Caco-2 (cell line): Measurements from ENCODE around the gene SMYD3. TPM values are rescaled to one million over a fixed set of nuclear protein-coding genes. Genes with fewer than 3 reads are reported as not detected.

ENCODE experiments used
- BruUV-seq: library from RNA; stranded (reverse); fragments of 400-500 nt; replicated peaks from 2 replicates; lab custom pipeline; 2021; lab: Mats Ljungman, UMichigan
- CTCF ChIA-PET: fragments of 300-600 bp; sonication (Branson Sonifier 250); formaldehyde crosslinking; loops from one replicate; lab custom pipeline; 2022; ENCODE audit warnings: antibody characterized with exemption; lab: Charles Lee
- POLR2A ChIA-PET: fragments of 300-600 bp; sonication (Branson Sonifier 250); formaldehyde crosslinking; loops from one replicate; lab custom pipeline; 2022; ENCODE audit warnings: antibody characterized with exemption; lab: Charles Lee
- DNase-seq, 2 experiments: peaks; one replicate each; pipeline versions ENCODE4 v3.0.0 to v3.0.0-alpha.2; 2020 to 2022
- H3K27me3 ChIP-seq: replicated peaks from 2 replicates; pipeline ENCODE4 v1.6.0; 2011; ENCODE audit warnings: low read length; ENCODE audit not compliant: control insufficient read depth, insufficient read depth
- H3K36me3 ChIP-seq: 2 replicates; pipeline ENCODE4 v1.5.1; 2011; ENCODE audit warnings: low read length; ENCODE audit not compliant: control insufficient read depth, insufficient read depth
- H3K4me1 ChIP-seq: fragments of 250-450 bp; sonication (Bioruptor Pico); 2 replicates; pipeline ENCODE4 v1.5.1; 2020; ENCODE audit warnings: mild to moderate bottlenecking
- H3K4me3 ChIP-seq: 2 replicates; pipeline ENCODE4 v1.5.1; 2011; ENCODE audit warnings: low read depth, mild to moderate bottlenecking, control low read depth, low read length
- H3K9me3 ChIP-seq: fragments of 250-450 bp; sonication (Bioruptor Pico); 2 replicates; pipeline ENCODE4 v1.5.1; 2020; ENCODE audit warnings: mild to moderate bottlenecking, moderate library complexity
- H3K27ac Mint-ChIP-seq: one replicate; pipeline ENCODE4 v1.8.0; 2022; ENCODE audit warnings: mixed read lengths; ENCODE audit not compliant: unreplicated experiment
- H3K27me3 Mint-ChIP-seq: one replicate; pipeline ENCODE4 v1.8.0; 2022; ENCODE audit warnings: mixed read lengths; ENCODE audit not compliant: insufficient read depth, unreplicated experiment
- H3K36me3 Mint-ChIP-seq: one replicate; pipeline ENCODE4 v1.8.0; 2022; ENCODE audit warnings: mild to moderate bottlenecking, mixed read lengths; ENCODE audit not compliant: insufficient read depth, unreplicated experiment
- H3K4me1 Mint-ChIP-seq: one replicate; pipeline ENCODE4 v1.8.0; 2022; ENCODE audit warnings: low read depth, mixed read lengths; ENCODE audit not compliant: unreplicated experiment
- H3K4me3 Mint-ChIP-seq: one replicate; pipeline ENCODE4 v1.8.0; 2022; ENCODE audit warnings: mild to moderate bottlenecking, moderate library complexity, mixed read lengths; ENCODE audit not compliant: unreplicated experiment
- H3K9me3 Mint-ChIP-seq: one replicate; pipeline ENCODE4 v1.8.0; 2022; ENCODE audit warnings: mixed read lengths; ENCODE audit not compliant: unreplicated experiment
- intact Hi-C: fragments of 100-400 bp; cut with micrococcal nuclease; formaldehyde crosslinking; loops from one replicate; pipeline ENCODE4 v1.10.0; 2022; ENCODE audit not compliant: unreplicated experiment
- total RNA-seq: library from RNA; stranded (reverse); gene quantifications from 2 replicates; pipeline ENCODE4 v1.2.3, GENCODE V29; 2022
- TF ChIP-seq, protein P1 (sequence below), 2 experiments: fragments of 200-600 bp in 1 of 2; IDR thresholded peaks; 1 replicate in 1 of 2; 2 replicates in 1 of 2; pipeline versions ENCODE4 v1.5.1 to v1.8.0; 2011 to 2022; ENCODE audit warnings: antibody characterized with exemption in 1 of 2, control low read depth in 1 of 2, inconsistent platforms in 1 of 2, low read depth in 1 of 2, low read length in 1 of 2, mild to moderate bottlenecking in 1 of 2, moderate library complexity in 1 of 2; ENCODE audit not compliant: insufficient read depth in 1 of 2, severe bottlenecking in 1 of 2, unreplicated experiment in 1 of 2

The SMYD3 gene
- total RNA-seq, 1 experiment from 2014 or later: 33.0 TPM

DNA sequence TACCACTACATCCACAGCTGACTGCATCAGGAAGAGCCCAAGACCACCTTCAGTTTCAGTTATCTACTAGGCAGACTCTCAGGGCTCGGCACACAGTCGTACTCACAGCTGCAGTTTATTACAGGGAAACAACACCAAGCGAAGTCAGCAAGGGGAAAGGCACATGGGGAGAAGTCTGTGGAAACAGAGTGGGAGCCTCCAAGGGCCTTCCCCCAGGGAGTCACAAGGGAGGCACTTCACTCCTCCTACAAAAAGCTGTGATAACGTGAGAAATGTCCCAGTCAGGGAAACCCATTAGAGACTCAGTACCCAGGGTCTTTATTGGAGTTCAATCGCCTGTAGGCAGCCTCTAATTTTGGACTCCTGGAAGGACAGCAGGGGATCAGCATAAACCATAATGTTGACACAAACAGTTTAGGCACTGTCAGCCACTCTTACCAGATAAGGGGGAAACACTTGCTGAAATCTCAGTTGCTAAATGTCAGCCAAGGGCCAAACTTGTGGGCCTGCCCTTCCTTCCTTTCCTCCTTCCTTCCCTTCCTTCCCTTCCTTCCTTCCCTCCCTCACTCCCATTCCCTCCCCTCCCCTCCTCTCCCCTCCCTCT, 444.0 kb downstream of the SMYD3 start:
- Histone ChIP-seq H3K27me3 (no peaks in the 10 kb centered on the region), H3K4me3 (no peak overlapping the region), H3K36me3 (no peaks in the 10 kb centered on the region), H3K4me1 (peaks cover 13% of the 10 kb centered on the region; the same call in 1 of the 2 replicates), H3K9me3 (no peaks in the 10 kb centered on the region)
- Mint-ChIP-seq H3K4me3 (no peak overlapping the region), H3K27ac (no peak overlapping the region), H3K4me1 (peaks cover 6% of the 10 kb centered on the region), H3K36me3 (no peaks in the 10 kb centered on the region), H3K9me3 (no peaks in the 10 kb centered on the region), H3K27me3 (no peaks in the 10 kb centered on the region)
- no TSS peak for BruUV-seq
- ChIA-PET CTCF (no interaction called here), POLR2A (no interaction called here)
- DNase-seq: no peak
- TF ChIP-seq, protein P1, sequence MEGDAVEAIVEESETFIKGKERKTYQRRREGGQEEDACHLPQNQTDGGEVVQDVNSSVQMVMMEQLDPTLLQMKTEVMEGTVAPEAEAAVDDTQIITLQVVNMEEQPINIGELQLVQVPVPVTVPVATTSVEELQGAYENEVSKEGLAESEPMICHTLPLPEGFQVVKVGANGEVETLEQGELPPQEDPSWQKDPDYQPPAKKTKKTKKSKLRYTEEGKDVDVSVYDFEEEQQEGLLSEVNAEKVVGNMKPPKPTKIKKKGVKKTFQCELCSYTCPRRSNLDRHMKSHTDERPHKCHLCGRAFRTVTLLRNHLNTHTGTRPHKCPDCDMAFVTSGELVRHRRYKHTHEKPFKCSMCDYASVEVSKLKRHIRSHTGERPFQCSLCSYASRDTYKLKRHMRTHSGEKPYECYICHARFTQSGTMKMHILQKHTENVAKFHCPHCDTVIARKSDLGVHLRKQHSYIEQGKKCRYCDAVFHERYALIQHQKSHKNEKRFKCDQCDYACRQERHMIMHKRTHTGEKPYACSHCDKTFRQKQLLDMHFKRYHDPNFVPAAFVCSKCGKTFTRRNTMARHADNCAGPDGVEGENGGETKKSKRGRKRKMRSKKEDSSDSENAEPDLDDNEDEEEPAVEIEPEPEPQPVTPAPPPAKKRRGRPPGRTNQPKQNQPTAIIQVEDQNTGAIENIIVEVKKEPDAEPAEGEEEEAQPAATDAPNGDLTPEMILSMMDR (IDR thresholded peaks at IDR 0.05; ENCODE audit: insufficient read depth in 1 of 2, low read depth in 1 of 2, low read length in 1 of 2, severe bottlenecking in 1 of 2, unreplicated experiment in 1 of 2): no peak
- intact Hi-C loops: no loop called here

DNA sequence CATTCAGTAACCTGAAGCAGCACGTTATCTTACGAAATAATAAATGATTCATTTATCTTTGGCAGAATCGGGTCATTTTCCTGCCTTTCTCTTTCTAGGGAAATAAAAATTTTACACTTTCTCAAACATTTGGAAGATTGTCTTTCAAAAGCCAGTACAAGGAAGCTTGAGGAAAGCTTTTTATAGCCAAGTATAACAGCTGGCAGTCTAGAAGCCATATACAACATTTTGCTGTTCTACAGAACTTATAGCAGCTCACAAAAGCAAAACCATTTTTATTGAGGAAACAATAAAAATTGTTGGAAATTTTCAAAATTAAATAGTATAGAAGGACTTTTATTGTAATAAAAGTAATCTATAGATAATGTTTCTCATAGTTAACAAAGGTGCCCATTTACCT, 448.6 kb downstream of the SMYD3 start:
- H3K9me3 ChIP-seq: no peaks in the 10 kb centered on the region
- no TSS peak for BruUV-seq
- no peak overlapping the region for H3K4me3 ChIP-seq
- intact Hi-C loops: no loop called here
- Mint-ChIP-seq H3K9me3 (no peaks in the 10 kb centered on the region), H3K36me3 (no peaks in the 10 kb centered on the region), H3K27me3 (no peaks in the 10 kb centered on the region), H3K4me3 (no peak overlapping the region), H3K27ac (no peak overlapping the region), H3K4me1 (no peaks in the 10 kb centered on the region)
- ChIA-PET CTCF (no interaction called here), POLR2A (no interaction called here)
- no peak for DNase-seq
- TF ChIP-seq, protein P1 (IDR thresholded peaks at IDR 0.05; ENCODE audit: insufficient read depth in 1 of 2, low read depth in 1 of 2, low read length in 1 of 2, severe bottlenecking in 1 of 2, unreplicated experiment in 1 of 2): no peak
- no peaks in the 10 kb centered on the region for H3K4me1 ChIP-seq
- no peaks in the 10 kb centered on the region for H3K27me3 ChIP-seq
- H3K36me3 ChIP-seq: no peaks in the 10 kb centered on the region

DNA sequence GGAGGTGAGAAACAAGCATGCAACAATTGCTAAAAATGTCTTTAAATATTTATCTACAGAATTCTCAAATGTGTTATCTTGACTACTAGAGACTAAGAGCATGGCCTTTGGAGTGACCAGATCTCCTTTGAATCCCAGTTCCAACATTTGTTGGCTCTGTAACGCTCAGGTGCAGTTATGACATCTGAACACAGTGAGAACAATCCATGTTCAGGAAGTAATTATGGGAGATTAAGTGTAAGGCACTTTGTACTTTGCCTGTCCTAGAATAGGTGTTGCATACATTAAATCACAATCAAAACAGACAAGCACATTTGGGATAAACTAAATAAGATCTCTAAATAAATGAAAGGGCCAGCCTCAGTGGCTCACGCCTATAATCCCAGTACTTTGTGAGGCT, 454.5 kb downstream of the SMYD3 start:
- no peaks in the 10 kb centered on the region for H3K9me3 ChIP-seq
- no peaks in the 10 kb centered on the region for H3K27me3 ChIP-seq
- TF ChIP-seq, protein P1 (IDR thresholded peaks at IDR 0.05; ENCODE audit: insufficient read depth in 1 of 2, low read depth in 1 of 2, low read length in 1 of 2, severe bottlenecking in 1 of 2, unreplicated experiment in 1 of 2): no peak
- ChIA-PET POLR2A (no interaction called here), CTCF (no interaction called here)
- Mint-ChIP-seq H3K9me3 (no peaks in the 10 kb centered on the region), H3K36me3 (no peaks in the 10 kb centered on the region), H3K27ac (no peak overlapping the region), H3K27me3 (no peaks in the 10 kb centered on the region), H3K4me1 (no peaks in the 10 kb centered on the region), H3K4me3 (no peak overlapping the region)
- DNase-seq: no peak
- no peaks in the 10 kb centered on the region for H3K36me3 ChIP-seq
- no peak overlapping the region for H3K4me3 ChIP-seq
- H3K4me1 ChIP-seq: no peaks in the 10 kb centered on the region
- intact Hi-C loops: no loop called here
- BruUV-seq: no TSS peak
